Tibial nerve (tissue), 4 donors: ENCODE data around the gene MAST3. TPM values are rescaled to one million over a fixed set of nuclear protein-coding genes. Genes with fewer than 3 reads are reported as not detected.

Experiments
- DNase-seq, 2 donors: peaks; one replicate each; pipeline ENCODE4 v3.0.0-alpha.2; 2019; ENCODE audit warnings: low spot score in 2 of 2
- H3K27ac ChIP-seq, 4 donors: fragments of 200-600 bp; sonication (generic) in 3 of 4; one replicate each; pipeline ENCODE4 v1.5.1; 2017 to 2019; ENCODE audit warnings: mild to moderate bottlenecking in 1 of 4
- H3K27me3 ChIP-seq, 2 donors: fragments of 200-600 bp; sonication (generic) in 1 of 2; one replicate each; pipeline versions ENCODE4 v1.5.1 to v1.6.0; 2017 to 2019
- H3K36me3 ChIP-seq, 3 donors: fragments of 200-600 bp; sonication (generic); one replicate each; pipeline ENCODE4 v1.5.1; 2018 to 2019
- H3K4me1 ChIP-seq, 4 donors: fragments of 200-600 bp; sonication (generic) in 3 of 4; one replicate each; pipeline ENCODE4 v1.5.1; 2017 to 2019
- H3K4me3 ChIP-seq, 4 donors: fragments of 200-600 bp; sonication (generic) in 3 of 4; one replicate each; pipeline ENCODE4 v1.5.1; 2017 to 2019; ENCODE audit warnings: mild to moderate bottlenecking in 1 of 4, moderate library complexity in 1 of 4
- H3K9me3 ChIP-seq, 4 donors: fragments of 200-600 bp; sonication (generic) in 3 of 4; one replicate each; pipeline ENCODE4 v1.5.1; 2017 to 2019
- EP300 ChIP-seq, 2 donors: sonication (generic); formaldehyde crosslinking; IDR thresholded peaks; one replicate each; pipeline ENCODE4 v1.6.1; 2017; ENCODE audit warnings: antibody characterized with exemption in 2 of 2, mild to moderate bottlenecking in 1 of 2
- POLR2A ChIP-seq, 2 donors: fragments of 450-650 bp; IDR thresholded peaks; one replicate each; pipeline ENCODE4 v1.6.1; 2017; ENCODE audit warnings: antibody characterized with exemption in 2 of 2, mild to moderate bottlenecking in 2 of 2, moderate library complexity in 2 of 2
- WGBS, 2 donors: methylation state at CpG; one replicate each; pipeline ENCODE4 v1.1.5; 2018; 5-methylcytosine and 5-hydroxymethylcytosine counted together
- total RNA-seq, 4 donors: library from RNA; depleted of rRNA; stranded (reverse); fragments of >200 nt; gene quantifications; one replicate each; pipeline ENCODE4 v1.1.0, GENCODE V29; 2016
- TF ChIP-seq, protein P1 (sequence below), 5 experiments: fragments of 200-600 bp in 3 of 5; fragments of 450-650 bp in 2 of 5; sonication (generic) in 3 of 5; IDR thresholded peaks; one replicate each; pipeline ENCODE4 v1.5.1; 2016 to 2019; ENCODE audit warnings: antibody characterized with exemption in 5 of 5, mild to moderate bottlenecking in 3 of 5, moderate library complexity in 2 of 5

MAST3 gene
- total RNA-seq, 4 donors from 2014 or later, result 7.6 to 19.8 (median 10.0) TPM

DNA sequence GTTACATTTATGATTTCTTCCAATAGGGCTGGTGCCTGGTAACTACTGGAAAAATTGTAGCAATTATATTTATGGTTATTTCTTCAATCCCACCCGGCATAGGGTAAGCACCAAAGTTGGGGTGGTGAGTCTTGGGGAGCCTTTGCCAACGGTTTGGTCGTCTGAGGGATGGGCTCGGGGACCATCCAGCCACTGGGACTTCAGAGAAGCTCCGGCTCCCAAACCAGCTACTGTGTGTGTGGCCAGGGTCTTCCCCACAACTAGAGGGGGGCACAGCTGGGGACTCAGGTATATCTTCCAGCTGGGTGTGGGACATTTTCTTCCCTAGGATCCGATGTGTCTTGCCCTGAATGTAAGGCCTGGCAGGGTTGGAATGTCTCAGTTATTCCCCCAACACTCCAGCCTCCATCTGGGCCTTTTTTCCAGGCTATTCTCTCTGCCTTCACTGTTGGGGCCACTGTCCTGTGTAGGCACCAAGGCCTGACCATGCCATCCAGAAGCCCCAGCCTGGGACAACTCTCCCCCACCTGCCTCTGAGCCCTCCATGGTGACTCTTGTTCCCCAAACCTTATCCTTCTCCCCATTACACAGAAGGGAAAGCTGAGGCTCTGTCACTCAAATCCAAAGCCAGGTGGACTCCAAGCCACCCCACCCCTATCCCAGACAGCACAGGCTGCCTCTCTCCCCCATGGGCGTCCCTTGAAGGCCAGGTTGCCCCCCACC, 74.9 kb downstream of the MAST3 start:
- Histone ChIP-seq H3K27me3 (no peaks in the 10 kb centered on the region), H3K4me1 (peaks cover 0 to 24% (median 3%) of the 10 kb centered on the region in 4 donors), H3K4me3 (no peak overlapping the region), H3K27ac (peak overlapping the region in 3 of 4 donors; percentile 65 to 84 (median 76)), H3K9me3 (no peaks in the 10 kb centered on the region), H3K36me3 (peaks cover 0 to 31% (median 0%) of the 10 kb centered on the region in 3 donors)
- 88 to 93% methylated on average over 7 of the region's 7 CpGs for WGBS, 2 donors
- TF ChIP-seq POLR2A (IDR thresholded peaks at IDR 0.05), result no peak
- no peak for TF ChIP-seq EP300 (IDR thresholded peaks at IDR 0.05)
- TF ChIP-seq, protein P1, sequence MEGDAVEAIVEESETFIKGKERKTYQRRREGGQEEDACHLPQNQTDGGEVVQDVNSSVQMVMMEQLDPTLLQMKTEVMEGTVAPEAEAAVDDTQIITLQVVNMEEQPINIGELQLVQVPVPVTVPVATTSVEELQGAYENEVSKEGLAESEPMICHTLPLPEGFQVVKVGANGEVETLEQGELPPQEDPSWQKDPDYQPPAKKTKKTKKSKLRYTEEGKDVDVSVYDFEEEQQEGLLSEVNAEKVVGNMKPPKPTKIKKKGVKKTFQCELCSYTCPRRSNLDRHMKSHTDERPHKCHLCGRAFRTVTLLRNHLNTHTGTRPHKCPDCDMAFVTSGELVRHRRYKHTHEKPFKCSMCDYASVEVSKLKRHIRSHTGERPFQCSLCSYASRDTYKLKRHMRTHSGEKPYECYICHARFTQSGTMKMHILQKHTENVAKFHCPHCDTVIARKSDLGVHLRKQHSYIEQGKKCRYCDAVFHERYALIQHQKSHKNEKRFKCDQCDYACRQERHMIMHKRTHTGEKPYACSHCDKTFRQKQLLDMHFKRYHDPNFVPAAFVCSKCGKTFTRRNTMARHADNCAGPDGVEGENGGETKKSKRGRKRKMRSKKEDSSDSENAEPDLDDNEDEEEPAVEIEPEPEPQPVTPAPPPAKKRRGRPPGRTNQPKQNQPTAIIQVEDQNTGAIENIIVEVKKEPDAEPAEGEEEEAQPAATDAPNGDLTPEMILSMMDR (IDR thresholded peaks at IDR 0.05), result no peak
- no peak for DNase-seq

DNA sequence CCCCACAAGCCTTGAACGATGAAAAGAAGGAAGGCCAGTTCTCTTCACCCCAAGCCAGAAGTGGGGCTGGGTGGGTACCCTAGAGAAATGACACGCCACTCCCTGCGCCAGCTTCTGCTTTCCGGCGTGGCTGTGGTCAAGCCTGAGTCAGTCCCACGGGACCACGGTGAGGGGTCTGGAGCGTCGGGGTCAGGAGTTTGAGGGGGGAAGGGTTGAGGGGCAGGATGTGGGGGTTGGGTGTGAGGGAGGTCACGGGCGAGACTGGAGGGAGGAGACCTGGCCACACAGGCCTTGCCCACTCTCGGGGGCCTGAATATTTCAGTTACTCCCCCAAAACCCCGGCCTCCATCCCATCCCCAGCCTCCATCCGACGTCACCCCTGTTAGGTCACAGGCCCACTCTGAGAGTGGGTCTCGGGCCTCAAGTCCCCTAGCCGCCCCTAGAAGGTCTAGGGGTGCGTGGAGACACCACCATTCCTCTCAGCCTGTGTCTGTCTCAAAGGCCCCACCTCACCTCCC, 75.5 kb downstream of the MAST3 start:
- Histone ChIP-seq H3K27ac (peak overlapping the region in 3 of 4 donors; percentile 34 to 84 (median 76)), H3K36me3 (peaks cover 0 to 25% (median 0%) of the 10 kb centered on the region in 3 donors), H3K4me1 (peaks cover 0 to 23% (median 3%) of the 10 kb centered on the region in 4 donors), H3K27me3 (no peaks in the 10 kb centered on the region), H3K9me3 (no peaks in the 10 kb centered on the region), H3K4me3 (peak overlapping the region in 3 of 4 donors; percentile 67 to 81 (median 71))
- TF ChIP-seq POLR2A (IDR thresholded peaks at IDR 0.05) (no peak), EP300 (IDR thresholded peaks at IDR 0.05) (no peak)
- TF ChIP-seq, protein P1 (IDR thresholded peaks at IDR 0.05), result no peak
- 33 to 41% methylated on average over 18 of the region's 18 CpGs for WGBS, 2 donors
- DNase-seq, result peak in 1 of 2 donors; percentile 61

DNA sequence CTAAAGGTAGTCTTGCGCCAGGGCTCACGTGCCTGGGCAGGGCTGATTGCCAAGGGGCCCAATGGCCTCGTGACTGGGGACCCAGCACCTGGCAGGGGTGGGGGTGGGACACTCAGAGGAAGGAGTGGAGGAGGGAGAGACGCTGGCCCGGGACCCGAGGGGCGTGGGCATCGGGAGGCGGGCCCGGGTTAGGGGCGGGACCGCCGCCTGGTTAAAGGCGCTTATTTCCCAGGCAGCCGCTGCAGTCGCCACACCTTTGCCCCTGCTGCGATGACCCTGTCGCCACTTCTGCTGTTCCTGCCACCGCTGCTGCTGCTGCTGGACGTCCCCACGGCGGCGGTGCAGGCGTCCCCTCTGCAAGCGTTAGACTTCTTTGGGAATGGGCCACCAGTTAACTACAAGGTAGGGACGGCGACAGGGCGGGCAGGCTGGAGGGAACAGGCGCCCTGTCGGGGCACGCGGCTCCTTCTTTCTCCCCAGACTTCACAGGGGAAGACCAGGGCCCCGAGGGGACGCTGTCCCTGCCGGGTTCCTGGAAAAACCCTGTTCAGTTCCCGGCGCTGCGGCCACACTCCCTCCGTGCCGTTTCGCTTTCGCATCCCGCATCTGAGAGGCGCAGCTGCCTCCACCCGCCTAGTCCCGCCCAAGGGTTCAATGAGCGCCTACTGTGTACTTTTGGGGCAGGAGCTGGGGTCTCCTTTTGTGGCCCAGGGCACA, 76.2 kb downstream of the MAST3 start, which contains the start of gene IFI30:
Gene IFI30 (plus strand): TSS at position 242 of the 717 bp plus-strand sequence. CDS start 29 bp downstream, at position 271.
- Histone ChIP-seq H3K4me1 (peaks cover 0 to 17% (median 3%) of the 10 kb centered on the region in 4 donors), H3K27me3 (no peaks in the 10 kb centered on the region), H3K9me3 (no peaks in the 10 kb centered on the region), H3K4me3 (peak within 1 kb of the TSS; percentile 46 to 81 (median 69)), H3K36me3 (peaks cover 0 to 19% (median 0%) of the 10 kb centered on the region in 3 donors), H3K27ac (peak within 1 kb of the TSS in 3 of 4 donors; percentile 70 to 84 (median 76))
- TF ChIP-seq POLR2A (IDR thresholded peaks at IDR 0.05), result peak; percentile 43 to 51
- TF ChIP-seq EP300 (IDR thresholded peaks at IDR 0.05), result peak in 1 of 2 donors; percentile 58
- TF ChIP-seq, protein P1 (IDR thresholded peaks at IDR 0.05), result no peak
- DNase-seq, result peak; percentile 61 to 66
- WGBS, 2 donors, result 0 to 1% methylated on average over 15 to 21 of the region's 47 CpGs

DNA sequence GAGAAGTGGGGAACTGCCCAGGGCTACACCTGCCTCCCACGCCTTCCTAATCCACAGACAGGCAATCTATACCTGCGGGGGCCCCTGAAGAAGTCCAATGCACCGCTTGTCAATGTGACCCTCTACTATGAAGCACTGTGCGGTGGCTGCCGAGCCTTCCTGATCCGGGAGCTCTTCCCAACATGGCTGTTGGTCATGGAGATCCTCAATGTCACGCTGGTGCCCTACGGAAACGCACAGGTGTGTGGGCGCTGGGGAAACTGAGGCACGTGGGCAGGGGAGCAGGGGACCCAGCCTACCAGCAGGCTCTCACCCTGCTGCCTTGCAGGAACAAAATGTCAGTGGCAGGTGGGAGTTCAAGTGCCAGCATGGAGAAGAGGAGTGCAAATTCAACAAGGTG, 77.4 kb downstream of the MAST3 start:
- Histone ChIP-seq H3K9me3 (no peaks in the 10 kb centered on the region), H3K27me3 (no peaks in the 10 kb centered on the region), H3K36me3 (peaks cover 0 to 6% (median 0%) of the 10 kb centered on the region in 3 donors), H3K4me1 (peaks cover 0 to 16% (median 3%) of the 10 kb centered on the region in 4 donors), H3K27ac (no peak overlapping the region), H3K4me3 (peak overlapping the region in 3 of 4 donors; percentile 13 to 71 (median 67))
- WGBS, 2 donors, result 86 to 89% methylated on average over 8 to 11 of the region's 11 CpGs
- TF ChIP-seq POLR2A (IDR thresholded peaks at IDR 0.05), result no peak
- TF ChIP-seq, protein P1 (IDR thresholded peaks at IDR 0.05), result no peak
- TF ChIP-seq EP300 (IDR thresholded peaks at IDR 0.05), result no peak
- no peak for DNase-seq
